ENCODE results near the gene MARS1. TPM values are rescaled to one million over a fixed set of nuclear protein-coding genes. Genes with fewer than 3 reads are reported as not detected.

The MARS1 gene
- total RNA-seq, 2 donors from 2014 or later = 90.3 to 195 TPM

DNA sequence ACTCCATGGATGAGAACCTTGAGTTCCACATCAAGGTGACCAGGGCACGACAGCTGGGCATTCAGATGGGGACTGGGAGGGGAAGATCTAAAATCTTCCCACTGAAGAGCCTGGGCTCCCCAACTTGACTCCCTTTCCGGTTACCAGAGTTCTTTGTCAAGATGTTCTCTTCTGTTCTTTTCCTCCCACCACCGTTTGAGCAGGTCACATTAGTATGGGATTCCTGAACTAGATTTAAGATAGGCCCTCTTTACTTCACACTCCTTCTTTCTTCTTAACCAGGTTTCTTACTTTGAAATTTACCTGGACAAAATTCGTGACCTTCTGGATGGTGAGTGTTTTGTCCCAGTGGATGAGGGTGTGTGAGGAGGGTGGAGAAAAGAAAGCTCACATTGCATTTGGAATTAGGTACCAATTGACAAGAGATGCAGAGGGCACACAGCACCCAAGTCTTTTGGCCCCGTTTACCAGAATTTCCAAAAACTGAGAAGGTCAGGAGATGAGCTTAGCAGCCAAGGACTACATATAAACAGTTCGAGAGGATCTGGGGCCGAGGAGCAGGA lies 76.4 kb downstream of the MARS1 start:
- DNase-seq = no peak
- Histone ChIP-seq H3K4me1 (no peaks in the 10 kb centered on the region), H3K27ac (no peak overlapping the region), H3K9me3 (no peaks in the 10 kb centered on the region), H3K9ac (ENCODE audit: low read depth in 2 of 2, low read length in 2 of 2) (no peak overlapping the region), H3K27me3 (no peaks in the 10 kb centered on the region), H3K4me3 (no peak overlapping the region), H3K36me3 (no peaks in the 10 kb centered on the region)
- intact Hi-C loops (cut with DNase I) = no loop called here
- TF ChIP-seq, protein P1, sequence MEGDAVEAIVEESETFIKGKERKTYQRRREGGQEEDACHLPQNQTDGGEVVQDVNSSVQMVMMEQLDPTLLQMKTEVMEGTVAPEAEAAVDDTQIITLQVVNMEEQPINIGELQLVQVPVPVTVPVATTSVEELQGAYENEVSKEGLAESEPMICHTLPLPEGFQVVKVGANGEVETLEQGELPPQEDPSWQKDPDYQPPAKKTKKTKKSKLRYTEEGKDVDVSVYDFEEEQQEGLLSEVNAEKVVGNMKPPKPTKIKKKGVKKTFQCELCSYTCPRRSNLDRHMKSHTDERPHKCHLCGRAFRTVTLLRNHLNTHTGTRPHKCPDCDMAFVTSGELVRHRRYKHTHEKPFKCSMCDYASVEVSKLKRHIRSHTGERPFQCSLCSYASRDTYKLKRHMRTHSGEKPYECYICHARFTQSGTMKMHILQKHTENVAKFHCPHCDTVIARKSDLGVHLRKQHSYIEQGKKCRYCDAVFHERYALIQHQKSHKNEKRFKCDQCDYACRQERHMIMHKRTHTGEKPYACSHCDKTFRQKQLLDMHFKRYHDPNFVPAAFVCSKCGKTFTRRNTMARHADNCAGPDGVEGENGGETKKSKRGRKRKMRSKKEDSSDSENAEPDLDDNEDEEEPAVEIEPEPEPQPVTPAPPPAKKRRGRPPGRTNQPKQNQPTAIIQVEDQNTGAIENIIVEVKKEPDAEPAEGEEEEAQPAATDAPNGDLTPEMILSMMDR (IDR thresholded peaks at IDR 0.05) = no peak

Small RNA genes within 50 kb of the gene (microRNA-seq; reads per million reads assigned to microRNA genes)
- gene MIR616 (5.0 reads per million), gene MIR6758 (not detected)

Other genes with a start within 250 kb of the MARS1 start
- gene STAC3, start 236.9 kb upstream of the MARS1 start, total RNA-seq = 1 to 10 TPM; 1.9 to 2.7 TPM
- 10 to 100 TPM; 41.0 to 60.4 TPM for gene R3HDM2, start 57.0 kb upstream of the MARS1 start, total RNA-seq
- gene INHBC, start 53.3 kb upstream of the MARS1 start, total RNA-seq = not detected
- under 1 TPM in 1 of 2 donors, not detected in 1; 0.22 TPM for gene INHBE, start 32.8 kb upstream of the MARS1 start, total RNA-seq
- gene GLI1, start 28.3 kb upstream of the MARS1 start, total RNA-seq = 1 to 10 TPM; 1.4 to 2.0 TPM
- gene ARHGAP9, start 8.2 kb upstream of the MARS1 start, total RNA-seq = 1 to 10 TPM; 5.5 to 6.5 TPM
- gene DDIT3, start 32.4 kb downstream of the MARS1 start, total RNA-seq = 10 to 100 TPM; 17.5 to 22.8 TPM
- gene MBD6, start 34.8 kb downstream of the MARS1 start, total RNA-seq = 100 to 1,000 TPM in 1 of 2 donors, 10 to 100 TPM in 1; 95.4 to 133 TPM
- 100 to 1,000 TPM; 131 to 139 TPM for gene DCTN2, start 59.1 kb downstream of the MARS1 start, total RNA-seq
- 1 to 10 TPM in 1 of 2 donors, under 1 TPM in 1; 0.67 to 2.1 TPM for gene KIF5A, start 62.0 kb downstream of the MARS1 start, total RNA-seq
- 10 to 100 TPM; 43.6 to 60.2 TPM for gene PIP4K2C, start 103.1 kb downstream of the MARS1 start, total RNA-seq
- gene DTX3, start 116.8 kb downstream of the MARS1 start, total RNA-seq = 1 to 10 TPM; 3.4 to 7.4 TPM
- gene ARHGEF25, start 123.4 kb downstream of the MARS1 start, total RNA-seq = 10 to 100 TPM in 1 of 2 donors, 1 to 10 TPM in 1; 2.4 to 12.8 TPM
- gene B4GALNT1, start 145.1 kb downstream of the MARS1 start, total RNA-seq = under 1 TPM; 0.32 to 0.88 TPM
- gene OS9, start 206.1 kb downstream of the MARS1 start, total RNA-seq = 100 to 1,000 TPM; 219 to 284 TPM

Data from colonic mucosa (tissue), 4 donors.